HPDE6-E6E7 (cell line): Measurements from ENCODE around the gene MOCS2.
"Not testable (repeated sequence)": the region's sequence is repeated elsewhere in the genome, so short reads cannot be mapped to it uniquely, and the experiment has no call there.

Experiments
- DNase-seq: peaks from one replicate; pipeline ENCODE4 v3.0.0; 2011; ENCODE audit warnings: missing footprints; ENCODE audit errors: extremely low spot score

MOCS2 gene

GRCh38 chr5:53109443-53110127, at the start of gene MOCS2:
Gene MOCS2 (minus strand): TSS chr5:53109757. CDS start chr5:53107174, 2,583 bp downstream.
- DNase-seq = peak; percentile 97

- DNase-seq = no peak
These were observed 42.3 kb upstream of the MOCS2 start for GRCh38 chr5:53151713-53152458.

- no peak for DNase-seq
These were observed 23.5 kb upstream of the MOCS2 start for GRCh38 chr5:53133020-53133419.

- DNase-seq = no peak
These were observed 20.7 kb upstream of the MOCS2 start for GRCh38 chr5:53130266-53130665.

GRCh38 chr5:53128481-53128880, 18.9 kb upstream of the MOCS2 start:
- DNase-seq = no peak

GRCh38 chr5:53127107-53127506, 17.6 kb upstream of the MOCS2 start:
- no peak for DNase-seq

GRCh38 chr5:53126521-53126920, 17.0 kb upstream of the MOCS2 start:
- DNase-seq = peak; percentile 22

GRCh38 chr5:53123702-53124101, 14.1 kb upstream of the MOCS2 start:
- DNase-seq = no peak

- no peak for DNase-seq
These were observed 10.6 kb upstream of the MOCS2 start for GRCh38 chr5:53120165-53120564.

- DNase-seq = no peak
These were observed 9.3 kb upstream of the MOCS2 start for GRCh38 chr5:53118879-53119278.

- DNase-seq = no peak
These were observed 7.0 kb upstream of the MOCS2 start for GRCh38 chr5:53116597-53116996.

GRCh38 chr5:53114988-53115387, 5.4 kb upstream of the MOCS2 start:
- no peak for DNase-seq

- no peak for DNase-seq
These were observed 4.4 kb upstream of the MOCS2 start for GRCh38 chr5:53113947-53114346.

GRCh38 chr5:53112909-53113308, 3.4 kb upstream of the MOCS2 start:
- DNase-seq = no peak

GRCh38 chr5:53112307-53112706, 2.8 kb upstream of the MOCS2 start:
- not testable (repeated sequence) for DNase-seq

GRCh38 chr5:53111139-53111538, 1.6 kb upstream of the MOCS2 start:
- no peak for DNase-seq

- DNase-seq = no peak
These were observed 599 bp upstream of the MOCS2 start for GRCh38 chr5:53110156-53110555.

GRCh38 chr5:53109056-53109442, 508 bp downstream of the MOCS2 start:
- DNase-seq = no peak

GRCh38 chr5:53105611-53106300, 3.8 kb downstream of the MOCS2 start:
- DNase-seq = no peak

- DNase-seq = no peak
These were observed 9.0 kb downstream of the MOCS2 start for GRCh38 chr5:53100606-53101005.

GRCh38 chr5:53099546-53099945, 10.0 kb downstream of the MOCS2 start:
- no peak for DNase-seq

GRCh38 chr5:53095931-53096525, 13.5 kb downstream of the MOCS2 start:
- DNase-seq = peak; percentile 27
